SJSA1 (cell line): ENCODE results near the gene SDHB. TPM values are rescaled to one million over a fixed set of nuclear protein-coding genes. Genes with fewer than 3 reads are reported as not detected.

ENCODE experiments used
- DNase-seq, 2 experiments: peaks; one replicate each; pipeline ENCODE4 v3.0.0-alpha.2; 2015 to 2020; ENCODE audit warnings: low spot score in 2 of 2, low read depth in 1 of 2
- H3K27ac ChIP-seq: fragments of 250-450 bp; sonication (Bioruptor Pico); 2 replicates; pipeline ENCODE4 v1.5.1; 2020; ENCODE audit warnings: mild to moderate bottlenecking, moderate library complexity
- H3K27me3 ChIP-seq: fragments of 250-450 bp; sonication (Bioruptor Pico); replicated peaks from 2 replicates; pipeline ENCODE4 v1.5.1; 2020; ENCODE audit warnings: mild to moderate bottlenecking, moderate library complexity
- H3K36me3 ChIP-seq: fragments of 250-450 bp; sonication (Bioruptor Pico); 2 replicates; pipeline ENCODE4 v1.5.1; 2020; ENCODE audit warnings: mild to moderate bottlenecking
- H3K4me1 ChIP-seq: fragments of 250-450 bp; sonication (Bioruptor Pico); replicated peaks from 2 replicates; pipeline ENCODE4 v1.6.1; 2021; ENCODE audit warnings: mild to moderate bottlenecking
- H3K4me3 ChIP-seq: fragments of 250-450 bp; sonication (Bioruptor Pico); 2 replicates; pipeline ENCODE4 v1.5.1; 2020; ENCODE audit warnings: mild to moderate bottlenecking
- H3K9me3 ChIP-seq: fragments of 250-450 bp; sonication (Bioruptor Pico); replicated peaks from 2 replicates; pipeline ENCODE4 v1.5.1; 2020; ENCODE audit warnings: mild to moderate bottlenecking
- total RNA-seq: library from RNA; depleted of rRNA; stranded (reverse); fragments of >200 nt; shearing (Covaris generic); gene quantifications from 2 replicates; pipeline ENCODE4 v1.2.3, GENCODE V29; 2014; rRNA removed

The SDHB gene
- 219 and 257 TPM in 2 replicates for total RNA-seq

DNA sequence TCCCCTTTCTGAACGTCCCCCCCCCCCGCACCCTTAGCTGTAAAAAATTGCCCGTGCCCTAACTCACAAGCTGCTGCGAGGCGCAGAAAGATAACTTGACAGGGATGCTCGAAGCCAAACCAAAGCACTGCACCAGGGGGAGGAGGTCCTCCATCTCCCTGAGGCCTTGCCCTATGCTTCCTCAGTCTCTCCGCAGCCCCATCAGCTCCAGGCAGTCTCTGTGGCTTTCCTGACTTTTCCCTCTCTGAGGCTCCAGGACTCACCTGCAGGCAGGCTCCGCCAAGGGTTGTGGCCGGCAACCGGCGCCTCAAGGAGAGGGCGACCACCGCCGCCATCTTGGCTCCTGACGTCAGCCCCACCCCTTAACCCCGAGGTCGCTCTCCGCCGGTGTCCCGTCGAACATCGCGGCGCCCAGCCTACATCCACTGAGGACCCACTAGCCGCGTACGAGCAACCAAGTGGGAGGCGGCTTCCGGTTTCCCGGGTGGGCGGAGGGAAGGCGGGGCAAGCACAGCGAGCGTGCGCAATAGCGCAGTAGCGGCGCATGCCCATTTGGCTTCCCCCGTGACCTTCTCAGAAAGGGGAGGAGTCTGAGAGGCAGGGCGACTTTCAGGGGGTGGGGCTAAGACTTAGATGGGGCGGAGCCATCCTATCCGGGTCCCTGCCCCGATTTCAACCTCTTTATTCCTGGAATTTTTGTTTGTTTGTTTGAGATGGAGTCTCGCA, at the start of gene SDHB:
Gene SDHB (minus strand): TSS at position 348 of the 726 bp plus-strand sequence. CDS start 13 bp downstream, at position 335.
- peak within 1 kb of the TSS; percentile 59 for H3K4me3 ChIP-seq
- H3K4me1 ChIP-seq, result peaks cover 6% of the 10 kb centered on the region; the same call in 1 of the 2 replicates

GRCh38 chr1:17102232-17102631, 48.4 kb upstream of the SDHB start:
- Histone ChIP-seq H3K4me1 (no peaks in the 10 kb centered on the region), H3K27ac (no peak overlapping the region), H3K27me3 (no peaks in the 10 kb centered on the region), H3K9me3 (no peaks in the 10 kb centered on the region), H3K4me3 (no peak overlapping the region), H3K36me3 (no peaks in the 10 kb centered on the region)
- DNase-seq, result no peak

More for the DNA sequence above, at the start of gene SDHB:
- Histone ChIP-seq H3K36me3 (peaks cover 18% of the 10 kb centered on the region), H3K27ac (0 out of 2 replicates have a peak within 1 kb of the TSS, but pooled peaks have one; percentile 6), H3K27me3 (no peaks in the 10 kb centered on the region), H3K9me3 (no peaks in the 10 kb centered on the region)
- peak; percentile 99 for DNase-seq

DNA sequence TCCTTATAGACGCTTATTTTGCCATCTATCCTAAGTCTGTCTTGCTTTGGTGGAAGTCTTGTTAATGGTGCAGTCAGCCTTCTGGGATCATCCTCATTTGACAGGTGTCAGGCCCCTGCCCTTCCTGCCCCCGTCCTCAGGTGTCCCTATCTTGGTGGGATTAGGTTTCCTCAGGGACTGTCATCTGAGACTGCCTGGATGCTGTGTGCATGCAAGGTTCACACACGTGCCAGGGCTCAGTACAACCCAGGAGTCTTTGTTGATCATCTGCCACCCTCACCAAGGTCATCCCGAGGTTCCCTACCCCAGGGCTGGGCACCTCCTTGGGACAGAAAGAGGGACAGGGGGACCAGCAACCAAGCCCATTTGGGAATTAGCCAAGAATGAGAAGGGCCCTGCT, 47.4 kb upstream of the SDHB start:
- no peaks in the 10 kb centered on the region for H3K27me3 ChIP-seq
- no peaks in the 10 kb centered on the region for H3K4me1 ChIP-seq
- H3K27ac ChIP-seq, result no peak overlapping the region
- no peaks in the 10 kb centered on the region for H3K9me3 ChIP-seq
- H3K36me3 ChIP-seq, result no peaks in the 10 kb centered on the region
- no peak overlapping the region for H3K4me3 ChIP-seq
- DNase-seq, result no peak

DNA sequence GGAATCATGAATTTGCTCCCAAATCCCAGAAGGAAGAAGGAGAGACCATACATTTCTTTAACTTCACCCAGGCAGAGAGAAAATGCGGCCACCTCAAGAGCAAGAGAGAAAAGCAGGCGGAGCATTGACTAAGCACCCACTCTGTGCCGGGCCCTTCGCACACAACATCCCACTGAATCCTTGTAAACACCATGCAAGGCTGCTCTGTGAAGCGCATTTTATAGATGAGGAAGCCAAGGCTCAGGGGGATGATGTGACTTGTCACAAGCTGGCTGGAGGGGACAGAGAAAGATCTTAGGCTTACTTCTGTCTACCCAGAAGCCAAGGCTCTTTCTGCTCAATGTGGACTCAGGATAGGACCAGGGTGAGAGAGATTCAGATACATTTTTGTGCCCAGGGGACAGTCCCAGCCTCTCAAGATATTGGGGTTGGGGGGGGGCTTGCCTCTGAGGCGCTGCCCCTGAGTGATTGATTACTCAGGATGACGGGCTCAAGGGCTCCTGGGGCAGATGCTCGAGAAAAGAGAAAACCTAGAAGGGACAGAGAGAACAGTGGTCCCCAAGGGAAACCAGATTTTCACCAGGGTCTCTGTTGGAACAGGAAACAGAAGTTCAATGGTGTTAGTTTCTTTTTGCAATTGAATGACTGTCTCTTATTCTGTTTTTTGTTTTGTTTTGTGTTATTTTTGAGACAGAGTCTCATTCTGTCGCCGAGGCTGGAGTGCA, 45.9 kb upstream of the SDHB start:
- H3K27ac ChIP-seq, result no peak overlapping the region
- H3K36me3 ChIP-seq, result no peaks in the 10 kb centered on the region
- H3K4me1 ChIP-seq, result no peaks in the 10 kb centered on the region; the same call in 1 of the 2 replicates
- no peak for DNase-seq
- H3K9me3 ChIP-seq, result no peaks in the 10 kb centered on the region
- no peaks in the 10 kb centered on the region for H3K27me3 ChIP-seq
- H3K4me3 ChIP-seq, result no peak overlapping the region

DNA sequence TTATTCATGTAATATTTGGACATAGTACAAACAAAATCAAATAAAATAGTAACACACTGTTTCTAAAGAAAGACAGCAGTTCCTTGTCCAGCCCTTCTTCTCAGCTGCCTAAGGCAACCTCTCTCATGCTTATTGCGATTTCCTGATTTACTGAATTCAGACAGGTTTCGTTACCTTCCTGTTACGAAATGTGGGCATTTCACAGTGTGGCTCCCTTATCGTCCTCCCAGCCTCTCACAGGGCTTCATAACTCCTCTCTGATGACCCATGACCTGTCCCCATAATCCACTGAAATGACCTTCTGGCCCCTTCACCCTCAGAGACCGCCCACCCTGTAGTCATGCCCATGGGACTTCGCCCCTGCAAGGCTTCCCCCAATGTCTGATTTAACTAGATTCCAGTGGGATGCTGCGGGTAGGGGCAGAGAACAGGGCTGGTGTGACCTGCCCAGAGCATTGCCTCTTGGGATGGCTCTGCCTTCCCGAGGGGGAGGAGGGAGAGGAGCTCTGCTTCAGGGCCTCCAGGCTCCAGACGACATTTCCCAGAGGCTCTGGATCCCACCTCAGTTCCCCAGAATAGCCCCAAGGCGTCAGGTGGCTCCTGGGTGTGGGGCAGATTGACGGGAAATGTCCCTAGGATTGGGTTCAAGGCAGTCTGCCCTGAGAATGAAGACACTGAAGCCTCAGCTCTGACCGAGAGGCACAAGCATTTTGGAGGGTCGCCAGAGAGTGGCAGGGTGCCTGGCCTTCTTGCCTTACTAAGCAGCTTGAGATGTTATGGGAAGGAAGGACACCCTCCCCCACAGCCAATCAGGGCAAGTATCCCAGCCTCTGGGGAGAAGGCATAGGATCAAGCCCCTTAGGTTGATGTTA, 44.9 kb upstream of the SDHB start:
- no peaks in the 10 kb centered on the region for H3K27me3 ChIP-seq
- no peak overlapping the region for H3K4me3 ChIP-seq
- no peaks in the 10 kb centered on the region; the same call in 1 of the 2 replicates for H3K4me1 ChIP-seq
- H3K27ac ChIP-seq, result no peak overlapping the region
- no peaks in the 10 kb centered on the region for H3K9me3 ChIP-seq
- H3K36me3 ChIP-seq, result no peaks in the 10 kb centered on the region
- no peak for DNase-seq

GRCh38 chr1:17097787-17098186, 44.0 kb upstream of the SDHB start:
- no peak for DNase-seq
- no peaks in the 10 kb centered on the region for H3K36me3 ChIP-seq
- no peak overlapping the region for H3K27ac ChIP-seq
- H3K4me1 ChIP-seq, result no peaks in the 10 kb centered on the region; the same call in 1 of the 2 replicates
- no peaks in the 10 kb centered on the region for H3K9me3 ChIP-seq
- H3K4me3 ChIP-seq, result no peak overlapping the region
- H3K27me3 ChIP-seq, result no peaks in the 10 kb centered on the region

DNA sequence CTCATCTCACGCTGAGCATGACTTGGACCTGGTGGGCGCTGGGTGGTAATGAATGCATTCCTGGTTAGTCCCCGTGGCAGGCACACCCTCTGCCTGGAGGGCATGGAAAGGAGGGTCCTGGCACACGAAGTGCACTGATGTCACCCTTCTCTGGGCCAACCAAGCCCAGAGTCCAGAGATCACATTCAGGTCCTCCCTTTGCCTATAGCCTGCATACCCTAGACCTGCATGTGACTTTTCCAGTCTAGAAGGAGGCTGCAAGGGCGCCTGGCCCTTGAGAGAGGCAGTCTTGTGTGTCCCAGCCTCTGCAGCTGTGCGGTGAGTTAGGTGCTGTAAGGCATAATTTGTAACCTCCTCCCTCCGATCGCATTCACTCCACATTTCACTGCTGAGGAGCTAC, 43.3 kb upstream of the SDHB start:
- H3K27ac ChIP-seq, result no peak overlapping the region
- DNase-seq, result no peak
- no peak overlapping the region for H3K4me3 ChIP-seq
- H3K36me3 ChIP-seq, result no peaks in the 10 kb centered on the region
- no peaks in the 10 kb centered on the region for H3K27me3 ChIP-seq
- H3K4me1 ChIP-seq, result no peaks in the 10 kb centered on the region; the same call in 1 of the 2 replicates
- no peaks in the 10 kb centered on the region for H3K9me3 ChIP-seq

- Histone ChIP-seq H3K4me3 (no peak overlapping the region), H3K9me3 (no peaks in the 10 kb centered on the region), H3K27me3 (no peaks in the 10 kb centered on the region), H3K36me3 (no peaks in the 10 kb centered on the region), H3K27ac (no peak overlapping the region), H3K4me1 (no peaks in the 10 kb centered on the region; the same call in 1 of the 2 replicates)
- DNase-seq, result no peak
Observed at GRCh38 chr1:17096584-17096983, 42.8 kb upstream of the SDHB start.

DNA sequence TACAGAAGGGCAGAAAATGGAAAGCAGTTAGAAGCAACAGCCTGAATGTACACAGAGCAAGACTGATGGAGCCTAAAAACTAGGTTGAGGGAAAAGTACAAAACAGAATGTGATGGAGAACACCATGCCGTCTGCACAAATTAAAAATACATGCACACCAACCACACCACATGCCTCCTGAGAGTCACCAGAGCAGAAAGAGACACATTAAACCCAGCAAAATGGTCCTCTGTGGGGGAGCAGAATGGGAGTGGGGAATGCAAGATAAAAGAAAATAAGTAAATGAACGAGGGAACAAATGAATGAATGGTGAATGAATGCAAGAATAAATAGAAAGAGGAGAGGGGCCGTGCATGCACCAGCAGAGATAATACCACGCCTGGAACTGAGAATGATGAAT, 41.3 kb upstream of the SDHB start:
- H3K4me3 ChIP-seq, result no peak overlapping the region
- no peak overlapping the region for H3K27ac ChIP-seq

GRCh38 chr1:17094664-17095063, 40.8 kb upstream of the SDHB start:
- no peak overlapping the region for H3K4me3 ChIP-seq
- H3K27me3 ChIP-seq, result no peaks in the 10 kb centered on the region
- no peaks in the 10 kb centered on the region for H3K36me3 ChIP-seq
- H3K4me1 ChIP-seq, result peaks cover 5% of the 10 kb centered on the region
- H3K9me3 ChIP-seq, result no peaks in the 10 kb centered on the region
- H3K27ac ChIP-seq, result no peak overlapping the region
- DNase-seq, result no peak

More for the DNA sequence above, 41.3 kb upstream of the SDHB start:
- Histone ChIP-seq H3K9me3 (no peaks in the 10 kb centered on the region), H3K27me3 (no peaks in the 10 kb centered on the region), H3K4me1 (peaks cover 5% of the 10 kb centered on the region), H3K36me3 (no peaks in the 10 kb centered on the region)
- no peak for DNase-seq

DNA sequence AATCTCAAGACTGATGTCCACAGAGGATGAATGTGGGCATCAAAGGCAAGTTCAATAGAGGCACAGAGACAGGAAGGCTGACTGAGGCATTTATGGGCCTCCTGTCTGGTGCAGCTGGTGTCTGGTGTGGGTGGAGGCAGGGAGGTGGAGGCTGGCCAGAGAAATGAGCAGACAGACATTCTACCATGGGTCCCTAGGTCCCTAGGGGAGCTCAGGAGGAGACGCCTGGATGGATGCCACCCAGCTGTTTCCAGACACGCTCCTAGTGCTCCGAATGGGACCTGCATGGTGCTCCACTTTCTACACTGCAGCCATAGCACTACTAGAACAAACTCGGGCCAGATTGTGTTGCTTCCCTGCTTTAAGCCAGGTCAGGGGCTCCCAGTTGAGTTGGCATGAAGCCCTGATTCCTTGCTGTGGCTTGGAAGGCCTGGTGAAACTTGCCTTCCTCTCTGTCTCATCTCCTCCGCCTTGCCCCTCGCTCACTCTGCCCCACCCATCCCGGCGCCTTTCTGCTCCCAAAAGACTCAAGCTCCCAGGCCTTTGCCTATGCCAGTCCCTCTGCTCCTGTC, 40.1 kb upstream of the SDHB start:
- H3K9me3 ChIP-seq, result no peaks in the 10 kb centered on the region
- H3K4me3 ChIP-seq, result no peak overlapping the region
- no peaks in the 10 kb centered on the region for H3K36me3 ChIP-seq
- no peak for DNase-seq
- H3K4me1 ChIP-seq, result peaks cover 5% of the 10 kb centered on the region
- H3K27ac ChIP-seq, result no peak overlapping the region
- no peaks in the 10 kb centered on the region for H3K27me3 ChIP-seq

DNA sequence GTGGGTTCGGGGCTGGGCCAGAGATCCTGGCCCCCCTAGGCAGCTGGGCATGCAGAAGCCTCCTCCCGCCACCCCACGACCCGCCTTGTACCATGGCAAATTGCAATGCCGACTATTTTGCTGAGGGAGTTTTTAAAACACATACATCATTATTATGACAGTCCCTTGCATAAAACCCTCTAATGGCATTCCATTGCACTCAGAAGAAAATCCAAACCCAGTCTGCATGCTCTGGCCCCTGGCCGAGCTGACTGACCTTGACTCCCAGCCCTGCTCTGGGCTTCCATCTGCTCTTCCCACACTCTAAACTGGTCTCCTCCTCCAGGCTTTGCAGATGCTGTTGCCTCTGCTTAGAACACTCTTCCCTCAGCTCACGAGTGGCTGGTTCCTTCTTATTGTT, 37.4 kb upstream of the SDHB start:
- Histone ChIP-seq H3K9me3 (no peaks in the 10 kb centered on the region), H3K4me1 (peaks cover 5% of the 10 kb centered on the region), H3K27me3 (no peaks in the 10 kb centered on the region), H3K36me3 (no peaks in the 10 kb centered on the region), H3K27ac (no peak overlapping the region), H3K4me3 (no peak overlapping the region)
- DNase-seq, result no peak

DNA sequence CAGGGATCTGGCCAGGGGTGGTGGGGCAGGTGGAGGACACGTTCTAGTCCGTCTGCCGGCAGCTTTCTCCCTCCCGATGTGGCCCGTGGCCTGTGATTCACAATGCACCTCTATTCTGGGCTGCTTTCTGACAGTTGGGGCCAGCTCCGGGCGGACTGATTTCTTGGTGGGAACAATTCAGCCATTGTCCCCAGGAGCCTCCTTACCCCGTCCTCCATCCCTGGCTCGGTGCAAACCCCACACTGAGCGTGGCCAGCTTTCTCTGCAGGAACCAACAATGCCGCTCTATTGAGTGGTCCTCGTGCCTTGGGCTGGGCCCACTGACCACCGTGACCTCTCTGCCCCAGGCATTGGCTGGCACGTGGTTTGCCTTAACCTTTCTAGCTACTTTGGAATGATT, 35.7 kb upstream of the SDHB start:
- H3K27ac ChIP-seq, result no peak overlapping the region
- peaks cover 5% of the 10 kb centered on the region for H3K4me1 ChIP-seq
- H3K27me3 ChIP-seq, result no peaks in the 10 kb centered on the region
- no peak overlapping the region for H3K4me3 ChIP-seq
- H3K9me3 ChIP-seq, result no peaks in the 10 kb centered on the region
- no peak for DNase-seq
- no peaks in the 10 kb centered on the region for H3K36me3 ChIP-seq
